Vagina (tissue), 2 donors: Measurements from ENCODE around the gene SAMD4A.

Source experiments
- CTCF ChIP-seq, 3 experiments: fragments of 450-650 bp in 2 of 3; fragments of 200-600 bp in 1 of 3; sonication (generic) in 1 of 3; IDR thresholded peaks; one replicate each; pipeline ENCODE4 v1.5.1; 2017 to 2019; ENCODE audit warnings: antibody characterized with exemption in 3 of 3, mild to moderate bottlenecking in 2 of 3, moderate library complexity in 2 of 3
- POLR2AphosphoS5 ChIP-seq, 2 donors: sonication (generic); formaldehyde crosslinking; IDR thresholded peaks; one replicate each; pipeline ENCODE4 v1.9.0; 2017; ENCODE audit warnings: antibody characterized with exemption in 2 of 2, mild to moderate bottlenecking in 2 of 2, low read depth in 1 of 2; ENCODE audit not compliant: insufficient read depth in 1 of 2

GRCh38 chr14:54547583-54547982 lies 19.3 kb upstream of the SAMD4A start:
- TF ChIP-seq CTCF (IDR thresholded peaks at IDR 0.05): no peak
- TF ChIP-seq POLR2AphosphoS5 (IDR thresholded peaks at IDR 0.05; ENCODE audit: insufficient read depth in 1 of 2, low read depth in 1 of 2): no peak
